PC-3 (cell line): ENCODE measurements around the gene ZNF692. TPM values are rescaled to one million over a fixed set of nuclear protein-coding genes. Genes with fewer than 3 reads are reported as not detected.

Experiments used
- ATAC-seq: fragments of 200-7000 bp; cut with Tn5 transposase; 2 replicates; pipeline ENCODE4 v1.9.1; 2020; ENCODE audit warnings: mild to moderate bottlenecking, moderate library complexity
- BruUV-seq: library from RNA; stranded (reverse); fragments of 400-500 nt; replicated peaks from 2 replicates; lab custom pipeline; 2021; lab: Mats Ljungman, UMichigan
- CTCF ChIA-PET: fragments of 300-600 bp; sonication (Branson Sonifier 250); formaldehyde crosslinking; loops from one replicate; lab custom pipeline; 2022; ENCODE audit warnings: antibody characterized with exemption; lab: Charles Lee
- POLR2A ChIA-PET: fragments of 300-600 bp; sonication (Branson Sonifier 250); formaldehyde crosslinking; loops from one replicate; lab custom pipeline; 2022; ENCODE audit warnings: antibody characterized with exemption; ENCODE audit not compliant: unreplicated experiment; lab: Charles Lee
- DNase-seq: peaks from one replicate; pipeline ENCODE4 v3.0.0-alpha.2; 2015
- H2AFZ ChIP-seq: fragments of 300-600 bp; sonication (generic); 2 replicates; pipeline ENCODE4 v1.6.0; 2016; ENCODE audit warnings: antibody characterized with exemption, low read length
- H3F3A ChIP-seq: fragments of 300-600 bp; sonication (generic); one replicate; pipeline ENCODE4 v1.6.0; 2017; ENCODE audit warnings: antibody characterized with exemption, low read length, control low read depth, mild to moderate bottlenecking; ENCODE audit not compliant: unreplicated experiment
- H3K27ac ChIP-seq: fragments of 300-600 bp; sonication (generic); 2 replicates; pipeline ENCODE4 v1.5.1; 2016; ENCODE audit warnings: mild to moderate bottlenecking, low read length
- H3K27me3 ChIP-seq: fragments of 300-600 bp; sonication (generic); 2 replicates; pipeline ENCODE4 v1.6.1; 2016; ENCODE audit warnings: low read length, mixed read lengths
- H3K36me3 ChIP-seq: fragments of 300-600 bp; sonication (generic); 2 replicates; pipeline ENCODE4 v1.6.1; 2016; ENCODE audit warnings: low read depth, mixed run types, low read length, mixed read lengths
- H3K4me1 ChIP-seq: fragments of 300-600 bp; sonication (generic); 2 replicates; pipeline ENCODE4 v1.5.1; 2016; ENCODE audit warnings: low read length; ENCODE audit not compliant: insufficient read depth
- H3K4me2 ChIP-seq: fragments of 300-600 bp; sonication (generic); 2 replicates; pipeline ENCODE4 v1.6.0; 2016; ENCODE audit warnings: low read length
- H3K4me3 ChIP-seq: fragments of 300-600 bp; sonication (generic); 2 replicates; pipeline ENCODE4 v1.5.1; 2016; ENCODE audit warnings: mild to moderate bottlenecking, low read length, mixed read lengths
- H3K79me2 ChIP-seq: fragments of 300-600 bp; sonication (generic); 2 replicates; pipeline ENCODE4 v1.6.1; 2017; ENCODE audit warnings: low read length, mixed read lengths
- H3K9ac ChIP-seq: fragments of 300-600 bp; sonication (generic); 2 replicates; pipeline ENCODE4 v1.6.0; 2016; ENCODE audit warnings: mild to moderate bottlenecking, low read length
- H3K9me2 ChIP-seq: fragments of 300-600 bp; sonication (generic); replicated peaks from 2 replicates; pipeline ENCODE4 v1.6.1; 2016; ENCODE audit warnings: mixed run types, low read length, mixed read lengths
- H3K9me3 ChIP-seq: fragments of 300-600 bp; sonication (generic); 2 replicates; pipeline ENCODE4 v1.6.1; 2016; ENCODE audit warnings: low read length, mixed read lengths
- H4K20me1 ChIP-seq: fragments of 300-600 bp; sonication (generic); 2 replicates; pipeline ENCODE4 v1.6.1; 2016; ENCODE audit warnings: low read length, mixed read lengths
- EZH2 ChIP-seq: fragments of 300-600 bp; sonication (generic); IDR thresholded peaks from one replicate; pipeline ENCODE4 v1.6.1; 2017; ENCODE audit warnings: antibody characterized with exemption, mild to moderate bottlenecking, low read length; ENCODE audit not compliant: unreplicated experiment
- EZH2phosphoT487 ChIP-seq: fragments of 300-600 bp; sonication (generic); IDR thresholded peaks from 2 replicates; pipeline ENCODE4 v1.6.1; 2018; ENCODE audit warnings: mild to moderate bottlenecking, antibody characterized with exemption, low read length, borderline replicate concordance
- intact Hi-C: fragments of 100-400 bp; cut with micrococcal nuclease; formaldehyde crosslinking; loops from 2 replicates; pipeline ENCODE4 v1.9.0; 2023
- total RNA-seq: library from RNA; depleted of rRNA; stranded (reverse); fragments of >200 nt; gene quantifications from 2 replicates; pipeline ENCODE4 v1.2.3, GENCODE V29; 2014
- TF ChIP-seq, protein P1 (sequence below): fragments of 300-600 bp; sonication (generic); conservative IDR thresholded peaks from 2 replicates; pipeline ENCODE4 v1.5.1; 2017; ENCODE audit warnings: antibody characterized with exemption, low read depth, mild to moderate bottlenecking, low read length

The ZNF692 gene
- total RNA-seq, 1 experiment from 2014 or later: 85.4 TPM

GRCh38 chr1:248886237-248886895, 27.5 kb upstream of the ZNF692 start:
- ChIA-PET POLR2A (no interaction called here), CTCF (no interaction called here)
- no peaks in the 10 kb centered on the region for H3K9me3 ChIP-seq
- no peak overlapping the region for H2AFZ ChIP-seq
- no peak overlapping the region for H3K4me3 ChIP-seq
- H3K36me3 ChIP-seq: no peaks in the 10 kb centered on the region
- H3F3A ChIP-seq: no peaks in the 10 kb centered on the region
- no peak for DNase-seq
- no peaks in the 10 kb centered on the region for H3K4me1 ChIP-seq
- no peak overlapping the region for H3K9ac ChIP-seq
- no TSS peak for BruUV-seq
- intact Hi-C loops: no loop called here
- H4K20me1 ChIP-seq: no peaks in the 10 kb centered on the region
- H3K9me2 ChIP-seq: no peaks in the 10 kb centered on the region
- no peak overlapping the region for H3K4me2 ChIP-seq
- ATAC-seq: no peak
- H3K27ac ChIP-seq: no peak overlapping the region
- TF ChIP-seq, protein P1, sequence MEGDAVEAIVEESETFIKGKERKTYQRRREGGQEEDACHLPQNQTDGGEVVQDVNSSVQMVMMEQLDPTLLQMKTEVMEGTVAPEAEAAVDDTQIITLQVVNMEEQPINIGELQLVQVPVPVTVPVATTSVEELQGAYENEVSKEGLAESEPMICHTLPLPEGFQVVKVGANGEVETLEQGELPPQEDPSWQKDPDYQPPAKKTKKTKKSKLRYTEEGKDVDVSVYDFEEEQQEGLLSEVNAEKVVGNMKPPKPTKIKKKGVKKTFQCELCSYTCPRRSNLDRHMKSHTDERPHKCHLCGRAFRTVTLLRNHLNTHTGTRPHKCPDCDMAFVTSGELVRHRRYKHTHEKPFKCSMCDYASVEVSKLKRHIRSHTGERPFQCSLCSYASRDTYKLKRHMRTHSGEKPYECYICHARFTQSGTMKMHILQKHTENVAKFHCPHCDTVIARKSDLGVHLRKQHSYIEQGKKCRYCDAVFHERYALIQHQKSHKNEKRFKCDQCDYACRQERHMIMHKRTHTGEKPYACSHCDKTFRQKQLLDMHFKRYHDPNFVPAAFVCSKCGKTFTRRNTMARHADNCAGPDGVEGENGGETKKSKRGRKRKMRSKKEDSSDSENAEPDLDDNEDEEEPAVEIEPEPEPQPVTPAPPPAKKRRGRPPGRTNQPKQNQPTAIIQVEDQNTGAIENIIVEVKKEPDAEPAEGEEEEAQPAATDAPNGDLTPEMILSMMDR: no peak
- TF ChIP-seq EZH2phosphoT487: no peak
- TF ChIP-seq EZH2: no peak
- no peaks in the 10 kb centered on the region for H3K79me2 ChIP-seq
- H3K27me3 ChIP-seq: no peaks in the 10 kb centered on the region

GRCh38 chr1:248885646-248886045, 26.8 kb upstream of the ZNF692 start:
- CTCF ChIA-PET: no interaction called here

More at GRCh38 chr1:248885646-248886045, 26.8 kb upstream of the ZNF692 start:
- no TSS peak for BruUV-seq
- POLR2A ChIA-PET: interaction anchor here (0.6 kb wide), 1 partner anchor 215 kb away, joined by 12 read pairs; no protein-coding TSS in a partner anchor
- Histone ChIP-seq H3K9ac (no peak overlapping the region), H3K4me2 (no peak overlapping the region), H3K4me3 (no peak overlapping the region), H4K20me1 (no peaks in the 10 kb centered on the region), H3K4me1 (no peaks in the 10 kb centered on the region), H3K79me2 (no peaks in the 10 kb centered on the region), H2AFZ (no peak overlapping the region), H3K9me2 (no peaks in the 10 kb centered on the region), H3K36me3 (no peaks in the 10 kb centered on the region), H3K27ac (no peak overlapping the region), H3K9me3 (no peaks in the 10 kb centered on the region), H3F3A (no peaks in the 10 kb centered on the region), H3K27me3 (no peaks in the 10 kb centered on the region)
- TF ChIP-seq, protein P1: no peak
- no peak for TF ChIP-seq EZH2
- TF ChIP-seq EZH2phosphoT487: no peak
- ATAC-seq (no peak), DNase-seq (no peak)
- intact Hi-C loops: loop anchor here (1.0 kb wide), 1 partner anchor 39 kb away; no protein-coding TSS in a partner anchor
